K562 (cell line): ENCODE data around the gene FXYD1. TPM values are rescaled to one million over a fixed set of nuclear protein-coding genes. Genes with fewer than 3 reads are reported as not detected.

Source experiments
- ARNT ChIP-seq, 2 experiments: fragments of 450-650 bp; IDR thresholded peaks; 2 replicates each; pipeline ENCODE4 v1.6.1; 2016; ENCODE audit warnings: mild to moderate bottlenecking in 1 of 2
- CHAMP1 ChIP-seq: fragments of 450-650 bp; IDR thresholded peaks from 2 replicates; pipeline ENCODE4 v1.6.1; 2016; ENCODE audit warnings: mild to moderate bottlenecking
- CTBP1 ChIP-seq: fragments of 450-650 bp; IDR thresholded peaks from 2 replicates; pipeline ENCODE4 v1.6.1; 2016; ENCODE audit warnings: borderline replicate concordance
- E2F5 ChIP-seq: sonication (generic); formaldehyde crosslinking; IDR thresholded peaks from 2 replicates; pipeline ENCODE4 v1.8.0; 2022; ENCODE audit warnings: mild to moderate bottlenecking, missing genetic modification reagents
- EGR1 ChIP-seq: fragments of 450-650 bp; conservative IDR thresholded peaks from 2 replicates; pipeline ENCODE4 v1.6.1; 2017; ENCODE audit warnings: mild to moderate bottlenecking
- GATAD2A ChIP-seq: fragments of 450-650 bp; IDR thresholded peaks from 2 replicates; pipeline ENCODE4 v1.6.1; 2017
- HNRNPUL1 ChIP-seq: fragments of 200-400 bp; formaldehyde crosslinking; IDR thresholded peaks from 2 replicates; pipeline ENCODE4 v1.6.1; 2017; ENCODE audit warnings: low read length
- MAFG ChIP-seq: fragments of 450-650 bp; conservative IDR thresholded peaks from 2 replicates; pipeline ENCODE4 v1.6.1; 2016; ENCODE audit warnings: missing genetic modification characterization, missing compliant biosample characterization
- MAZ ChIP-seq, 2 experiments: fragments of 450-650 bp in 1 of 2; sonication (generic) in 1 of 2; formaldehyde crosslinking; IDR thresholded peaks in 1 of 2; conservative IDR thresholded peaks in 1 of 2; 2 replicates each; pipeline versions ENCODE4 v1.4.0 to v1.5.0; 2020; ENCODE audit warnings: mild to moderate bottlenecking in 1 of 2, missing genetic modification reagents in 1 of 2
- PCBP1 ChIP-seq: fragments of 200-400 bp; formaldehyde crosslinking; IDR thresholded peaks from 2 replicates; pipeline ENCODE4 v1.6.1; 2018; ENCODE audit warnings: mild to moderate bottlenecking, low read depth, low read length; ENCODE audit not compliant: poor library complexity, severe bottlenecking
- POLR3A ChIP-seq: IDR thresholded peaks from 2 replicates; pipeline ENCODE4 v1.6.1; 2011; ENCODE audit warnings: borderline replicate concordance, mild to moderate bottlenecking, moderate library complexity; ENCODE audit not compliant: insufficient read length, insufficient read depth; ENCODE audit errors: extremely low read depth
- RAD51 ChIP-seq: fragments of 450-650 bp; IDR thresholded peaks from 2 replicates; pipeline ENCODE4 v1.7.1; 2016; ENCODE audit warnings: low read depth, mild to moderate bottlenecking, borderline replicate concordance
- SOX6 ChIP-seq: fragments of 450-650 bp; IDR thresholded peaks from 2 replicates; pipeline ENCODE4 v1.6.1; 2014; ENCODE audit warnings: mild to moderate bottlenecking
- TAF1 ChIP-seq: IDR thresholded peaks from 2 replicates; pipeline ENCODE4 v1.6.1; 2011; ENCODE audit warnings: mild to moderate bottlenecking, low read length, moderate library complexity; ENCODE audit not compliant: insufficient read depth, control insufficient read depth, severe bottlenecking; ENCODE audit errors: extremely low read depth
- TAF9B ChIP-seq: fragments of 450-650 bp; IDR thresholded peaks from 2 replicates; pipeline ENCODE4 v1.6.1; 2018; ENCODE audit warnings: mild to moderate bottlenecking; ENCODE audit not compliant: partially characterized antibody
- TCF7 ChIP-seq: sonication (generic); IDR thresholded peaks from 2 replicates; pipeline ENCODE4 v1.6.1; 2016; ENCODE audit warnings: antibody characterized with exemption, borderline replicate concordance
- TCFL5 ChIP-seq: fragments of 250-450 bp; sonication (Bioruptor Pico); conservative IDR thresholded peaks from 2 replicates; pipeline ENCODE4 v1.6.1; 2021; ENCODE audit warnings: mild to moderate bottlenecking, moderate library complexity, matching md5 sums
- ZNF232 ChIP-seq: sonication (generic); formaldehyde crosslinking; IDR thresholded peaks from 2 replicates; pipeline ENCODE4 v1.8.0; 2022; ENCODE audit warnings: mild to moderate bottlenecking, missing genetic modification reagents
- ZNF518B ChIP-seq: fragments of 250-450 bp; sonication (Bioruptor Pico); IDR thresholded peaks from 2 replicates; pipeline ENCODE4 v1.5.0; 2021; ENCODE audit warnings: mild to moderate bottlenecking, moderate library complexity
- ZNF695 ChIP-seq: fragments of 450-650 bp; formaldehyde crosslinking; IDR thresholded peaks from 2 replicates; pipeline ENCODE4 v1.4.0; 2020; ENCODE audit warnings: mild to moderate bottlenecking, moderate library complexity
- ZNF778 ChIP-seq: fragments of 450-650 bp; formaldehyde crosslinking; IDR thresholded peaks from 2 replicates; pipeline ENCODE4 v1.4.0; 2020; ENCODE audit warnings: mild to moderate bottlenecking, moderate library complexity
- ZSCAN32 ChIP-seq: fragments of 450-650 bp; formaldehyde crosslinking; IDR thresholded peaks from 2 replicates; pipeline ENCODE4 v1.4.0; 2020; ENCODE audit warnings: mild to moderate bottlenecking, moderate library complexity
- polyA plus RNA-seq, 8 experiments: library from polyadenylated mRNA; depleted of rRNA in 4 of 8; stranded (reverse) in 5 of 8; unstranded in 3 of 8; fragments of >200 nt; fragmentation: Nextera tagmentation in 2 of 8; fragmentation: Illumina TruSeq in 1 of 8; extraction: Ambion mirVana in 2 of 8; extraction: Trizol in 1 of 8; gene quantifications; 2 replicates each; pipeline versions ENCODE4 v1.2.1 to v1.2.3, GENCODE V29; 2011 to 2014; ENCODE audit warnings: inconsistent platforms in 1 of 8, missing spikeins in 1 of 8
- total RNA-seq, 7 experiments: library from RNA; depleted of rRNA in 6 of 7; stranded (reverse); fragments of >200 nt in 6 of 7; fragmentation: Illumina TruSeq in 2 of 7; extraction: Trizol in 2 of 7; gene quantifications; 2 replicates each; pipeline versions ENCODE4 v1.2.1 to v1.2.3, GENCODE V29; 2011 to 2021; ENCODE audit warnings: low replicate concordance in 1 of 7
- TF ChIP-seq, protein P1 (sequence below): fragments of 450-650 bp; IDR thresholded peaks from 2 replicates; pipeline ENCODE4 v1.6.1; 2016; ENCODE audit warnings: low read depth, mild to moderate bottlenecking, moderate library complexity

FXYD1 gene
- total and polyA plus RNA-seq, 9 of the 15 experiments (the other 6 are each of a cell fraction or from before 2014, with no cell fraction given): 0.40 to 3.2 (median 1.8) TPM; not detected in 3

DNA sequence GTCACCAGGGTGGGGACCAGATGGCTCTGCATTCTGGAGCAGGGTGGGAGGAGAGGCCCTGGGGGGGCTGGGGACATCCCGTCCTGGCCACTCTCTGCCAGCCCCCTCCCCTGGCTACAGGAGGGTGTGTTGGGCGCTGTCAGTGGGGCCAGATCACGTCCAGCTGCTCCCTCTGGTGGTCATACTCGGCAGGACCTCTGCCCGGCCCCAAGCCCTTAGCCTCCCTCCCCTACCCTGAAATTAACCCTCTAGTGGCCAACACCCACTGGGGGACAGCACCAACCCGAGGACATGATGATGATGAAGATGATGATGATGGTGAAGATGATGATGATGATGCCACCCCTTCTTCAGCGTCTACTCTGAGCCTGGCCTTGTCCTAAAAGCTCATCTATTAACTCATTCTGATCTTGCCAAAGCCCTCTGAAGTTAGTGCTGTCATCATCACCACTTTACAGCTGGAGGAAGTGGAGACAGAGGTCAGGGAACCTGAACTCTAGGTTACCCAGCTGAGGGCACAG, 3.2 kb upstream of the FXYD1 start (continued):
- TF ChIP-seq HNRNPUL1: 0 out of 2 replicates have a peak, but pooled peaks have one; percentile 39
- peak in 1 of 2 experiments; percentile 61; a peak in 1 of 4 replicates for TF ChIP-seq ARNT (IDR thresholded peaks at IDR 0.05)
- no peak for TF ChIP-seq EGR1
- no peak for TF ChIP-seq PCBP1
- TF ChIP-seq ZNF778: no peak
- no peak for TF ChIP-seq ZNF518B
- TF ChIP-seq ZNF695 (CRISPR knock-in tag): no peak
- TF ChIP-seq GATAD2A: peak; percentile 92
- TF ChIP-seq TAF9B: no peak
- TF ChIP-seq ZSCAN32 (CRISPR knock-in tag): no peak
- TF ChIP-seq CTBP1: peak; percentile 69; the same call in 1 of the 2 replicates
- peak; percentile 80 to 93 for TF ChIP-seq MAZ (CRISPR knock-in tag; conservative IDR thresholded peaks at IDR 0.05 in 1 of 2, IDR thresholded peaks at IDR 0.05 in 1 of 2)
- no peak for TF ChIP-seq TCF7
- no peak for TF ChIP-seq TCFL5
- no peak for TF ChIP-seq MAFG (tag)
- no peak for TF ChIP-seq POLR3A
- no peak for TF ChIP-seq RAD51
- no peak for TF ChIP-seq CHAMP1
- no peak for TF ChIP-seq E2F5 (CRISPR knock-in tag)
- TF ChIP-seq SOX6: no peak
- no peak for TF ChIP-seq ZNF232
- TF ChIP-seq TAF1: no peak
- TF ChIP-seq, protein P1, sequence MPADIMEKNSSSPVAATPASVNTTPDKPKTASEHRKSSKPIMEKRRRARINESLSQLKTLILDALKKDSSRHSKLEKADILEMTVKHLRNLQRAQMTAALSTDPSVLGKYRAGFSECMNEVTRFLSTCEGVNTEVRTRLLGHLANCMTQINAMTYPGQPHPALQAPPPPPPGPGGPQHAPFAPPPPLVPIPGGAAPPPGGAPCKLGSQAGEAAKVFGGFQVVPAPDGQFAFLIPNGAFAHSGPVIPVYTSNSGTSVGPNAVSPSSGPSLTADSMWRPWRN: no peak
